Stimulated activated CD4-positive, alpha-beta T cell treated with anti-CD3 and anti-CD28 coated beads, Interleukin-1b, Interleukin-23, amount 100 ng/mL, for 4 hours (primary cell): ENCODE data around the gene SLC25A18.
"Not testable (repeated sequence)": the region's sequence is repeated elsewhere in the genome, so short reads cannot be mapped to it uniquely, and the experiment has no call there.

Source experiments
- DNase-seq, 2 donors: peaks; one replicate each; pipeline ENCODE4 v3.0.0-alpha.2; 2020; ENCODE audit warnings: low read depth in 2 of 2

The SLC25A18 gene, protein sequence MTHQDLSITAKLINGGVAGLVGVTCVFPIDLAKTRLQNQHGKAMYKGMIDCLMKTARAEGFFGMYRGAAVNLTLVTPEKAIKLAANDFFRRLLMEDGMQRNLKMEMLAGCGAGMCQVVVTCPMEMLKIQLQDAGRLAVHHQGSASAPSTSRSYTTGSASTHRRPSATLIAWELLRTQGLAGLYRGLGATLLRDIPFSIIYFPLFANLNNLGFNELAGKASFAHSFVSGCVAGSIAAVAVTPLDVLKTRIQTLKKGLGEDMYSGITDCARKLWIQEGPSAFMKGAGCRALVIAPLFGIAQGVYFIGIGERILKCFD

DNA sequence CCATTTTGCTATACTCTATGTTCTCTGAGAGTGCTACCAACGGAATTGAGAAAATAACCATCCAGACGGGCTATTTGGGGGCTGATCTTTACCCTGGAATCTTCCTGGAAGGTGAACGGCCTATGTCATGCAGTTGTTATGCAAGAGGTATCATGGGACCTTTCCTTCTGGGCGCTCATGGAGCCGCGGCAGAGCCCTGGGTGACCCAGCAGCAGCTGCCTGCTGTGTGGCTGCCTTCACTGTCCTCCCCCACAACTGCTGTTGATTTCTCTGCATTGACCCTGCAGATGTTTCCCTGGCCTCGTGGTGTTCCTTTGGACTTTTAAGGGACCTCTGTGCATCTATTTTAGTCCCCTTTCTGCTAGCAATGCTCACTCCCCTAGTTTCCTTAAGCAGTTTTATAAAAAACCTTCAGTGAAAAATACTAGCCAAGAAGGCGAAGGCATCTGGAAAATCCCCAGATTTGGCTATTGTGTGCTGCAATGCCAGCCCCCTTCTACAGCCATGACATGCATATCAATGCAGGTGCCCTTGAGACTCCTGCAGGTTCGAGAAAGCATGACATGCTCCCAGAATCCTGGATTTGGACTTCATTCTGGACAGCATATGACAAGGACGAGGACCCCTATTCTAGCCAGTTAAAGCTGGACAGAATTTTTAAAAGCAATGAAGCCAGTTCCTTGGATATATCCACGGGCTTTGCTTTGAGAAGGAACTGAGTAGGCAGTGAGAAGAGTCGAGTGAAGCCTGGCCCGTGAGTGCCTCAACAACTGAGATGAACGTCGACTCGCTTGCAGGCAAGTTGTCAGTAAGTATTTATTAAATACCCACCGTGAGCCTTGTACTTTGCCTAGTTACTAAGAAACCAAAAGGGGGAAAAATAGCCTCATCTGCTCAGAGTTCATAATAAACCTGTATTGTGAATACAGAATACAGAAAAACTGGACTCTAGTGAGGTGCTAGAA is at the start of gene SLC25A18:
SLC25A18 (plus strand) TSS at position 593 of the 965 bp plus-strand sequence. CDS start 16,447 bp downstream, outside the sequence.
- DNase-seq, result no peak

- no peak for DNase-seq
Observed at GRCh38 chr22:17513612-17514011, 49.7 kb upstream of the SLC25A18 start.

- no peak for DNase-seq
Observed at GRCh38 chr22:17514084-17514483, 49.2 kb upstream of the SLC25A18 start.

DNA sequence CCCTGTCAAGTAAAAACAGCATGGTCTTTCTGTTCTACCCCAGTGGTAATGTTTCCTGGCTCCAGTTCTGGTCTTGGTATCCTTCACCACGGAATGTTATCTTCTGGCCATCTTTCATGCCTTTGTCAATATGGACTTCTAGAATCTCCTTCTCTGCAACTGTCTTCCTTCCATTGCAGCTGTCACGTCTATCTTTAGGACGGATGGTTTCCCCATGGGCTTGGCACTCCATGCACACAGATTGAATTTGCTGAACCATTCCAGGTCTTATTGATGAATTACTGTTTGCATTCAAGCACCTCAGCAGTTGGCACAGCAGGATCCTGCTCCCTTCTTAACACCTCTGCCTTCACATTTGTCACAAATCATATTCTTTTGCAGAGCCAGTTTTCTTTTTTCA is 44.9 kb upstream of the SLC25A18 start:
- DNase-seq, result no peak

GRCh38 chr22:17521971-17522370 is 41.3 kb upstream of the SLC25A18 start:
- not testable (repeated sequence) for DNase-seq

- DNase-seq, result no peak
Observed at GRCh38 chr22:17523925-17524324, 39.4 kb upstream of the SLC25A18 start.

DNA sequence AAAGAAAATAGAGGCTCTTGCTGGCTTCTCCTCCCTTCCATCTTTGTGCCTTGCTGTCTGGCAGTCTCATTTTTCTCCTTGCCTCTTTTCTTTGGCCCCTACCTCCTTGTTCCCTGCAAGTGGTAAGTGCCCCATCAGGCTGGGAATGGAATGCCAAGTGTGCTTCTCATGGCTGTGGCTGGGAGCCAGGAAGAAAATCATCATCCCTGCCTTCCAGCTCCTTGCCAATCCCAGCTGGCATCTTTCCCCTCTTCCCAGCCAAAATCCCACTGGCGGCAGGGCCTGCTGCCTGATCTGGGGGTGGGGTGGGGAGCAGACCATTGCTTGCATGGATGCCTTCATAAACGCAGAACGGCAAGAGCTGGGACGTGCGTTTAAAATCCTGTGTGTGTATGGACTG is 27.0 kb upstream of the SLC25A18 start:
- no peak for DNase-seq

DNA sequence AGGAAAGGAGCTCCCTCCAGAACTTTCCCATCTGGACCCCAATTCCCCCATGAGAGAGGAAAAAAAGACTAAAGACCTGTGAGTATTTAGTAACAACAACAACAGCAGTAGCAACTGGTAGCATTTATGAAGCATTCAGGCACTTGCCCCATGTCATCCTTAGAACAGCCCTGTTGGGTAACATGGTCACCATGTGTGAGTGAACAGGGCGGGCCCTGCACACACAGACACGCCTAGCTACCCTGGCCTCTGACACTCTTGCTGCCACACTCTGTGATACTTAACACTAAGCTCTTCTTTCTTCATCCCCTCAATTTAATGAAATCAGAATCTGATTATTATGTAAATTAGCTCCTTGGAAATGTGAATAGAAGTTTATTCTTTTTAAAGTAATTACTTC is 26.1 kb upstream of the SLC25A18 start:
- DNase-seq, result no peak

DNA sequence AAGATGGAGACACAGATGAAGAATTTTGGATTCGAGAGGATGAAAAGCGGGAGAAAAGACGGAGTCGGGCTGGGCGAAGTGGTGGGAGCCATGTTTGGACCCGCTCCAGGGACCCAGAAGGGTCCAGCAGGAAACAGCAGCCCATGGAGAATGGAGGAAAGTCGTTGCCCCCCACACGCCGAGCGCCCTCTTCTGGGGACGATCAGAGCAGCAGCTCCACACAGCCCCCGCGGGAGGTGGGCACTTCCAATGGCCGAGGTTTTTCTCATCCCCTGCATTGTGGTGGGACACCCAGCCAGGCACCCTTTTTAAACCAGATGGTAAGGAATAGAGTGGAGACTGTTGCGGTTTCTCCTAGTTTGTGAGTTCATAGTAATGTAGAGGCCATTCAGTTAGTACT is 22.8 kb upstream of the SLC25A18 start:
- DNase-seq, result no peak

GRCh38 chr22:17541476-17541875 is 21.8 kb upstream of the SLC25A18 start:
- no peak for DNase-seq

DNA sequence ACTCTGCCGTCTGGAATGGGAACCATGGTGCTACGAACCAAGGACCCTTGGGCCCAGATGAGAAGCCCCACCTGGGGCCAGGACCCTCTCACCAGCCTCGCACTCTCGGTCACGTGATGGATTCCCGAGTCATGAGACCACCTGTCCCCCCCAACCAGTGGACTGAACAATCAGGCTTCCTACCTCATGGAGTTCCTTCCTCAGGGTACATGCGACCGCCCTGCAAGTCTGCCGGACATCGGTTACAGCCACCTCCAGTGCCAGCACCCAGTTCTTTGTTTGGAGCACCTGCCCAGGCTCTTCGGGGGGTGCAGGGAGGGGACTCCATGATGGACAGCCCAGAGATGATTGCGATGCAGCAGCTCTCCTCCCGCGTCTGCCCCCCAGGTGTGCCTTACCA is 20.8 kb upstream of the SLC25A18 start:
- DNase-seq, result no peak

- no peak for DNase-seq
Observed at GRCh38 chr22:17548010-17548755, 15.1 kb upstream of the SLC25A18 start.

DNA sequence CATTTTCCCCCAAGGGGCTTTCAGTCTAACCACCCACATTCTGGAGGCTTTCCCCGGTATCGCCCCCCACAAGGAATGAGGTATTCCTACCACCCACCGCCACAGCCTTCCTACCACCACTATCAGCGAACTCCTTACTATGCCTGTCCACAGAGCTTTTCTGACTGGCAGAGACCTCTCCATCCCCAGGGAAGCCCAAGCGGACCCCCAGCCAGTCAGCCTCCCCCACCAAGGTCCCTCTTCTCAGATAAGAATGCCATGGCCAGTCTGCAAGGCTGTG is 14.6 kb upstream of the SLC25A18 start:
- no peak for DNase-seq

- DNase-seq, result no peak
Observed at GRCh38 chr22:17549183-17549582, 14.1 kb upstream of the SLC25A18 start.

DNA sequence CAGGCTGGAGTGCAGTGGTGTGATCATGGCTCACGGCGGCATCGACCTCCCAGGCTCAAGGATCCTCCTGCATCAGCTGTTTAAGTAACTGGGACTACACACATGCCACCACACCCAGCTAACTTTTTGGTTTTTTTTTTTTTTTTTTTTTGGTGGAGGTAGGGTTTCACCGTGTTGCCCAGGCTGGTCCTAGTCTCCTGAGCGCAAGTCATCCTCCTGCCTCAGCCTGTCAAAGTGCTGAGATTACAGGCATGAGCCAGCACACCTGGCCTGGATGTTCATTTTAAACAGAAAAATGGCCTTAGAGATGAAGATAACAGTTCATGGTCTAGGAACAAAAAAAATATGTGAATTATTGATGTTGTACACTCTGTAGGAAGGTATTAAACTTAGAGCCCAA is 13.6 kb upstream of the SLC25A18 start:
- no peak for DNase-seq

GRCh38 chr22:17552737-17553136 is 10.6 kb upstream of the SLC25A18 start:
- no peak for DNase-seq

DNA sequence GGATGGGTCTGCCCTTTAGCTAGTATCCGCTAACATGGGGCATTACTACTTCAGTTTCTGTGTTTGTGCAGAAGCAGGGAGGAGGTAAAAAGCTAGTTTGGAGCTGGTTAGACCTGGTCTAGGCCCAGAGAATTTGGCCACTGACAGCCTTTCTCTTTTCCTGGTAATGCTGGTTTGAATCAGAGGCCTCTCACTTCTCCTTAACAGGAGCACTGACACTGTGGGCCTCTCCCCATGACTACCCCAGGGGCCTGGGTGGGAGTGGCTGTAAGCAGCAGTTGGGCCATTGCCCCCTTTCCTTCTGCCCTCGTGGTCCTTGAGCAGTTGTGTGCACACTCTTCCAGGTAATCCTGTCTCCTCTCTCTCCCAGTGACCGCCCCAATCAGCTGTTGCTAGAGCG is 8.5 kb upstream of the SLC25A18 start:
- no peak for DNase-seq

- DNase-seq, result no peak
Observed at GRCh38 chr22:17559188-17559587, 4.1 kb upstream of the SLC25A18 start.

DNA sequence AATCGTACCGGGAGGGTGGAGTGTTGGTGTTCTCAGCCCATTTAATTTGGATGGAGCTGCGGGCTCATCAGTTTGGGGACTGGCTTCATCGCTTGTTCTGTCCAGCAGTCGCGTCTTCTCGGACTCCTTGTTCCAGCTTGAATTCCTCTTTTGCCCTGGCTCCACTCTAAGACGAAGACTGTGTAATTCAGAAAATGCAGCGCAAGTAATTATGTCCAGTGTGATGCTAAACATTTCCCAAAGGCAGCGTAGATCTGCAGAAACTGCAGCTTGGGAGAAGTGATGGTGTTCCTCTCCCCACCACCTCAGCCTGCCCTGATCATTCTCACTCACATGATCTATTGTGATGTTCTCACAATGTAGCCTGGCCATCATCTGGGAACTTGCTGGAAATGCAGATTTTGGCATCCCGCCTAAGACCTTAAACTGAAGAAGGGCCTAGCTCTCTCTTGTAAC is 666 bp downstream of the SLC25A18 start:
- no peak for DNase-seq

- DNase-seq, result not testable (repeated sequence)
Observed at GRCh38 chr22:17566016-17566687, 2.9 kb downstream of the SLC25A18 start.

DNA sequence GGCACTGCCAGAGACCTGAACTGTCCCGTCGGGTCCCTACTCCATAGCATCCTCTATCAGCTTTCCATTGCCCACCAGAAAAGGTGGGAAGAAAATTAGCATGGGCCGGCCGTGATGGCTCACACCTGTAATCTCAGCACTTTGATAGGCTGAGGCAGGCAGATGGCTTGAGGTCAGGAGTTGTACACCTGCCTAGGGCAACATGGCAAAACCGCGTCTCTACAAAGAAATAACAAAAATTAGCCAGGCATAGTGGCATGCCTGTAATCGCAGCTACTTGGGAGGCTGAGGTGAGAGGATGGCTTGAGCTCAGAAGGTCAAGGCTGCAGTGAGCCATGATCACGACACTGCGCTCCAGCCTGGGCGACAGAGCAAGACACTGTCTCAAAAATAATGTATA is 3.5 kb downstream of the SLC25A18 start:
- no peak for DNase-seq
